HG02678 (cell line): ENCODE measurements around the gene S100A11.
A peak's percentile ranks its signal among the peaks of the same experiment; 100 is the strongest.

ENCODE experiments used
- ATAC-seq: cut with Tn5 transposase; IDR thresholded peaks from one replicate; pipeline ENCODE4 v1.9.1; 2021; ENCODE audit warnings: mild to moderate bottlenecking, moderate library complexity; ENCODE audit not compliant: unreplicated experiment

Gene S100A11

GRCh38 chr1:152039886-152040285 lies 3.1 kb upstream of the S100A11 start:
- ATAC-seq: no peak

- no peak for ATAC-seq
These were observed 2.7 kb upstream of the S100A11 start for GRCh38 chr1:152039461-152039860.

GRCh38 chr1:152038871-152039270 lies 2.1 kb upstream of the S100A11 start:
- ATAC-seq: no peak

- ATAC-seq: no peak
These were observed 1.1 kb downstream of the S100A11 start for GRCh38 chr1:152035539-152036266.

GRCh38 chr1:152034654-152035538 lies 1.9 kb downstream of the S100A11 start:
- peak; percentile 53 for ATAC-seq

- ATAC-seq: peak; percentile 7
These were observed 2.5 kb downstream of the S100A11 start for GRCh38 chr1:152034324-152034653.

- no peak for ATAC-seq
These were observed 6.9 kb downstream of the S100A11 start for GRCh38 chr1:152029929-152030211.

GRCh38 chr1:152029144-152029928 lies 7.5 kb downstream of the S100A11 start:
- ATAC-seq: no peak

- no peak for ATAC-seq
These were observed 9.9 kb downstream of the S100A11 start for GRCh38 chr1:152026895-152027294.

GRCh38 chr1:152024223-152024622 lies 12.6 kb downstream of the S100A11 start:
- no peak for ATAC-seq

- ATAC-seq: no peak
These were observed 13.6 kb downstream of the S100A11 start for GRCh38 chr1:152023221-152023620.

GRCh38 chr1:152022474-152022873 lies 14.3 kb downstream of the S100A11 start:
- no peak for ATAC-seq

GRCh38 chr1:152021569-152021968 lies 15.2 kb downstream of the S100A11 start:
- no peak for ATAC-seq

GRCh38 chr1:152020849-152021248 lies 16.0 kb downstream of the S100A11 start:
- no peak for ATAC-seq

- no peak for ATAC-seq
These were observed 18.3 kb downstream of the S100A11 start for GRCh38 chr1:152018537-152018936.

- no peak for ATAC-seq
These were observed 21.0 kb downstream of the S100A11 start for GRCh38 chr1:152015766-152016165.

- ATAC-seq: no peak
These were observed 21.9 kb downstream of the S100A11 start for GRCh38 chr1:152014943-152015342.

GRCh38 chr1:152013664-152014237 lies 23.1 kb downstream of the S100A11 start:
- ATAC-seq: no peak

GRCh38 chr1:152009691-152010090 lies 27.1 kb downstream of the S100A11 start:
- no peak for ATAC-seq

GRCh38 chr1:152007047-152007446 lies 29.8 kb downstream of the S100A11 start:
- no peak for ATAC-seq

- ATAC-seq: no peak
These were observed 31.4 kb downstream of the S100A11 start for GRCh38 chr1:152005360-152005912.
